OCI-LY1 (cell line): ENCODE results near the gene LENEP.

Experiments used
- CTCF ChIP-seq: fragments of 200-600 bp; sonication (generic), shearing (Covaris generic); IDR thresholded peaks from 2 replicates; pipeline ENCODE4 v1.5.1; 2017; ENCODE audit warnings: mild to moderate bottlenecking, antibody characterized with exemption, low read length, moderate library complexity, mixed read lengths
- EZH2 ChIP-seq: fragments of 200-600 bp; sonication (generic), shearing (Covaris generic); IDR thresholded peaks from 2 replicates; pipeline ENCODE4 v1.8.0; 2017; ENCODE audit warnings: borderline replicate concordance, mixed run types, mild to moderate bottlenecking, antibody characterized with exemption, low read length, moderate library complexity, mixed read lengths

- TF ChIP-seq CTCF (no peak), EZH2 (no peak)
Measured at GRCh38 chr1:154962156-154962749, 31.1 kb upstream of the LENEP start.
